CD4-positive, alpha-beta T cell (primary cell): Measurements from ENCODE around the gene KMT2C. TPM values are rescaled to one million over a fixed set of nuclear protein-coding genes. Genes with fewer than 3 reads are reported as not detected.
"Not testable (repeated sequence)": the region's sequence is repeated elsewhere in the genome, so short reads cannot be mapped to it uniquely, and the experiment has no call there.

Experiments used
- ATAC-seq: fragments of 200-7000 bp; cut with Tn5 transposase; one replicate; pipeline ENCODE4 v1.10.0; 2022; ENCODE audit warnings: mild to moderate bottlenecking; ENCODE audit not compliant: poor library complexity
- CTCF ChIA-PET: fragments of 350-600 bp; sonication (Branson Sonifier 250); formaldehyde crosslinking; loops from one replicate; lab custom pipeline; 2021; ENCODE audit warnings: antibody characterized with exemption, inconsistent platforms; lab: Charles Lee
- POLR2A ChIA-PET: fragments of 350-600 bp; sonication (Branson Sonifier 250); formaldehyde crosslinking; loops from one replicate; lab custom pipeline; 2021; ENCODE audit warnings: antibody characterized with exemption, inconsistent platforms; lab: Charles Lee
- DNase-seq, 14 experiments: peaks; one replicate each; pipeline ENCODE4 v3.0.0-alpha.2; 2013 to 2020; ENCODE audit warnings: mixed read lengths in 2 of 14
- H3K27ac ChIP-seq, 2 donors: one replicate each; pipeline versions ENCODE4 v1.5.1 to v1.7.0; 2013; ENCODE audit warnings: low read length in 2 of 2, low read depth in 1 of 2, mild to moderate bottlenecking in 1 of 2
- H3K27me3 ChIP-seq, 2 experiments: 1 replicate in 1 of 2; 2 replicates in 1 of 2; pipeline versions ENCODE4 v1.6.1 to v1.7.0; 2013; ENCODE audit warnings: low read length in 2 of 2, control low read depth in 1 of 2, mild to moderate bottlenecking in 1 of 2, moderate library complexity in 1 of 2; ENCODE audit not compliant: insufficient read depth in 2 of 2, control insufficient read depth in 1 of 2
- H3K36me3 ChIP-seq: one replicate; pipeline ENCODE4 v1.6.1; 2013; ENCODE audit warnings: low read length, control low read depth; ENCODE audit not compliant: insufficient read depth
- H3K4me1 ChIP-seq: one replicate; pipeline ENCODE4 v1.6.1; 2013; ENCODE audit warnings: low read length, control low read depth; ENCODE audit not compliant: insufficient read depth
- H3K4me3 ChIP-seq: one replicate; pipeline ENCODE4 v1.5.1; 2013; ENCODE audit warnings: mild to moderate bottlenecking, low read length, moderate library complexity
- H3K9me3 ChIP-seq, 2 experiments: 1 replicate in 1 of 2; 2 replicates in 1 of 2; pipeline versions ENCODE4 v1.6.1 to v1.7.0; 2013; ENCODE audit warnings: low read length in 2 of 2, mild to moderate bottlenecking in 2 of 2, control low read depth in 1 of 2, moderate library complexity in 1 of 2; ENCODE audit not compliant: control insufficient read depth in 1 of 2, insufficient read depth in 1 of 2
- H3K27ac Mint-ChIP-seq: one replicate; pipeline ENCODE4 v1.8.0; 2020; ENCODE audit warnings: mixed read lengths
- H3K27me3 Mint-ChIP-seq: one replicate; pipeline ENCODE4 v1.8.0; 2021; ENCODE audit warnings: mixed read lengths
- H3K36me3 Mint-ChIP-seq: one replicate; pipeline ENCODE4 v1.8.0; 2021; ENCODE audit warnings: low read depth, mixed read lengths
- H3K4me1 Mint-ChIP-seq: one replicate; pipeline ENCODE4 v1.8.0; 2021; ENCODE audit warnings: low read depth, mixed read lengths
- H3K4me3 Mint-ChIP-seq: one replicate; pipeline ENCODE4 v1.8.0; 2020; ENCODE audit warnings: mild to moderate bottlenecking, mixed read lengths
- H3K9me3 Mint-ChIP-seq: one replicate; pipeline ENCODE4 v1.8.0; 2020; ENCODE audit warnings: mixed read lengths
- CTCF ChIP-seq: fragments of 200-600 bp; IDR thresholded peaks from one replicate; pipeline ENCODE4 v1.8.0; 2022; ENCODE audit warnings: antibody characterized with exemption, mild to moderate bottlenecking
- intact Hi-C, 2 experiments: fragments of 100-400 bp; cut with DNase I in 1 of 2; cut with micrococcal nuclease in 1 of 2; formaldehyde crosslinking; loops; one replicate each; pipeline versions ENCODE4 v1.15.1 to v1.9.0; 2023 to 2025; cut with DNase I, micrococcal nuclease
- total RNA-seq, 174 experiments: library from RNA in 2 of 174; stranded (reverse) in 2 of 174; gene quantifications; one replicate each; pipeline ENCODE4 v1.2.3 and lab custom pipeline; 2021 to 2026

KMT2C gene
- total RNA-seq, 2 experiments from 2014 or later, result 113 to 118 TPM

GRCh38 chr7:152451356-152451755 is 15.6 kb upstream of the KMT2C start:
- Histone ChIP-seq H3K9me3 (no peaks in the 10 kb centered on the region), H3K27me3 (no peaks in the 10 kb centered on the region), H3K4me1 (no peaks in the 10 kb centered on the region), H3K27ac (no peak overlapping the region), H3K36me3 (no peaks in the 10 kb centered on the region), H3K4me3 (no peak overlapping the region)
- Mint-ChIP-seq H3K4me3 (no peak overlapping the region), H3K9me3 (no peaks in the 10 kb centered on the region), H3K27ac (no peak overlapping the region), H3K36me3 (no peaks in the 10 kb centered on the region), H3K4me1 (no peaks in the 10 kb centered on the region), H3K27me3 (no peaks in the 10 kb centered on the region)
- CTCF ChIA-PET, result no interaction called here
- no peak for ATAC-seq
- DNase-seq, result no peak
- POLR2A ChIA-PET, result no interaction called here
- intact Hi-C loops, result loop anchor here in 1 of 2 experiments (2.0 kb wide), 1 partner anchor 41 kb away; no protein-coding TSS in a partner anchor
- no peak for TF ChIP-seq CTCF

- H3K9me3 Mint-ChIP-seq, H3K4me1 ChIP-seq, DNase-seq, H3K4me3 ChIP-seq, H3K27me3 Mint-ChIP-seq, H3K36me3 Mint-ChIP-seq, CTCF ChIA-PET, intact Hi-C loops, H3K4me3 Mint-ChIP-seq, H3K4me1 Mint-ChIP-seq, H3K9me3 ChIP-seq, POLR2A ChIA-PET, H3K36me3 ChIP-seq, H3K27me3 ChIP-seq, H3K27ac ChIP-seq, H3K27ac Mint-ChIP-seq, ATAC-seq: not testable (repeated sequence)
These were observed 9.7 kb upstream of the KMT2C start for GRCh38 chr7:152445386-152446008.

GRCh38 chr7:152443586-152443985 is 7.8 kb upstream of the KMT2C start:
- Histone ChIP-seq H3K4me1 (no peaks in the 10 kb centered on the region), H3K27ac (no peak overlapping the region), H3K9me3 (no peaks in the 10 kb centered on the region), H3K4me3 (no peak overlapping the region), H3K36me3 (no peaks in the 10 kb centered on the region), H3K27me3 (no peaks in the 10 kb centered on the region)
- H3K4me3 Mint-ChIP-seq, result no peak overlapping the region
- CTCF ChIA-PET, result no interaction called here
- H3K4me1 Mint-ChIP-seq, result no peaks in the 10 kb centered on the region
- no peaks in the 10 kb centered on the region for H3K9me3 Mint-ChIP-seq
- DNase-seq (no peak), ATAC-seq (no peak)
- intact Hi-C loops, result no loop called here
- no peaks in the 10 kb centered on the region for H3K36me3 Mint-ChIP-seq
- POLR2A ChIA-PET, result no interaction called here
- H3K27me3 Mint-ChIP-seq, result no peaks in the 10 kb centered on the region
- H3K27ac Mint-ChIP-seq, result no peak overlapping the region
- TF ChIP-seq CTCF, result no peak

GRCh38 chr7:152442330-152442835 is 6.6 kb upstream of the KMT2C start:
- no peak overlapping the region for H3K4me3 Mint-ChIP-seq
- Histone ChIP-seq H3K27me3 (no peaks in the 10 kb centered on the region), H3K36me3 (no peaks in the 10 kb centered on the region), H3K9me3 (no peaks in the 10 kb centered on the region), H3K4me3 (no peak overlapping the region), H3K4me1 (no peaks in the 10 kb centered on the region), H3K27ac (no peak overlapping the region)
- intact Hi-C loops, result no loop called here
- no peaks in the 10 kb centered on the region for H3K27me3 Mint-ChIP-seq
- no peak overlapping the region for H3K27ac Mint-ChIP-seq
- no peaks in the 10 kb centered on the region for H3K9me3 Mint-ChIP-seq
- ChIA-PET POLR2A (no interaction called here), CTCF (no interaction called here)
- TF ChIP-seq CTCF, result no peak
- no peak for DNase-seq
- H3K4me1 Mint-ChIP-seq, result peaks cover 2% of the 10 kb centered on the region
- ATAC-seq, result no peak
- H3K36me3 Mint-ChIP-seq, result peaks cover 2% of the 10 kb centered on the region

- POLR2A ChIA-PET, result interaction anchor here (1.3 kb wide), 1 partner anchor 22 kb away, joined by 8 read pairs; no protein-coding TSS in a partner anchor
- H3K36me3 Mint-ChIP-seq, H3K4me1 Mint-ChIP-seq, H3K27ac ChIP-seq, CTCF ChIA-PET, H3K4me1 ChIP-seq, intact Hi-C loops, H3K27ac Mint-ChIP-seq, H3K9me3 ChIP-seq, DNase-seq, H3K36me3 ChIP-seq, H3K9me3 Mint-ChIP-seq, H3K27me3 ChIP-seq, H3K27me3 Mint-ChIP-seq, ATAC-seq, H3K4me3 Mint-ChIP-seq, H3K4me3 ChIP-seq: not testable (repeated sequence)
These were observed 6.0 kb upstream of the KMT2C start for GRCh38 chr7:152441810-152442209.
